GM19023 (cell line): ENCODE results near the gene TWIST2.

Experiments used
- ATAC-seq: cut with Tn5 transposase; IDR thresholded peaks from one replicate; pipeline ENCODE4 v1.9.1; 2021; ENCODE audit warnings: mild to moderate bottlenecking, moderate library complexity; ENCODE audit not compliant: unreplicated experiment

Gene TWIST2

GRCh38 chr2:238916176-238916874 lies 68.4 kb downstream of the TWIST2 start:
- no peak for ATAC-seq

GRCh38 chr2:238916875-238917590 lies 69.1 kb downstream of the TWIST2 start:
- no peak for ATAC-seq

- ATAC-seq, result no peak
Observed at GRCh38 chr2:238919307-238919706, 71.4 kb downstream of the TWIST2 start.

GRCh38 chr2:238920053-238920452 lies 72.2 kb downstream of the TWIST2 start:
- ATAC-seq, result no peak

GRCh38 chr2:238920601-238921001 lies 72.7 kb downstream of the TWIST2 start:
- ATAC-seq, result no peak

- ATAC-seq, result no peak
Observed at GRCh38 chr2:238921259-238921658, 73.4 kb downstream of the TWIST2 start.

GRCh38 chr2:238921681-238922319 lies 73.9 kb downstream of the TWIST2 start:
- no peak for ATAC-seq

GRCh38 chr2:238922435-238922834 lies 74.5 kb downstream of the TWIST2 start:
- ATAC-seq, result no peak

- ATAC-seq, result no peak
Observed at GRCh38 chr2:238924032-238924431, 76.1 kb downstream of the TWIST2 start.

GRCh38 chr2:238924796-238925195 lies 76.9 kb downstream of the TWIST2 start:
- no peak for ATAC-seq

GRCh38 chr2:238925281-238925680 lies 77.4 kb downstream of the TWIST2 start:
- no peak for ATAC-seq

- no peak for ATAC-seq
Observed at GRCh38 chr2:238925816-238926521, 78.1 kb downstream of the TWIST2 start.

GRCh38 chr2:238926761-238927611 lies 79.1 kb downstream of the TWIST2 start:
- ATAC-seq, result no peak

GRCh38 chr2:238927746-238928519 lies 80.0 kb downstream of the TWIST2 start:
- no peak for ATAC-seq

GRCh38 chr2:238928520-238929241 lies 80.8 kb downstream of the TWIST2 start:
- no peak for ATAC-seq

GRCh38 chr2:238929242-238930081 lies 81.6 kb downstream of the TWIST2 start:
- ATAC-seq, result no peak

- ATAC-seq, result no peak
Observed at GRCh38 chr2:238930216-238930615, 82.3 kb downstream of the TWIST2 start.
